NK-92 (cell line): Measurements from ENCODE around the gene ABHD1.
"Not testable (repeated sequence)": the region's sequence is repeated elsewhere in the genome, so short reads cannot be mapped to it uniquely, and the experiment has no call there.

Experiments used
- DNase-seq: peaks from one replicate; lab custom pipeline; 2025; ENCODE audit not compliant: unreplicated experiment; lab: John Stamatoyannopoulos, UW

The ABHD1 gene

GRCh38 chr2:27123302-27124150, at the start of gene ABHD1:
Gene ABHD1, plus strand, starts transcription at chr2:27123815. Its CDS starts 134 bp downstream, at chr2:27123949.
- DNase-seq = no peak

- no peak for DNase-seq
Observed at GRCh38 chr2:27074738-27075565, 48.7 kb upstream of the ABHD1 start.

- DNase-seq = not testable (repeated sequence)
Observed at GRCh38 chr2:27075566-27075871, 48.1 kb upstream of the ABHD1 start.

GRCh38 chr2:27076323-27076722, 47.3 kb upstream of the ABHD1 start:
- no peak for DNase-seq

GRCh38 chr2:27077231-27077630, 46.4 kb upstream of the ABHD1 start:
- DNase-seq = no peak

GRCh38 chr2:27078267-27079194, 45.1 kb upstream of the ABHD1 start, which contains the start of gene EMILIN1:
Gene EMILIN1, plus strand, starts transcription at chr2:27078615. Its CDS starts 451 bp downstream, at chr2:27079066.
- no peak for DNase-seq

- DNase-seq = no peak
Observed at GRCh38 chr2:27079233-27080139, 44.1 kb upstream of the ABHD1 start.

- no peak for DNase-seq
Observed at GRCh38 chr2:27080140-27080469, 43.5 kb upstream of the ABHD1 start.

- no peak for DNase-seq
Observed at GRCh38 chr2:27080603-27080936, 43.0 kb upstream of the ABHD1 start.

GRCh38 chr2:27081984-27082772, 41.4 kb upstream of the ABHD1 start:
- no peak for DNase-seq

- no peak for DNase-seq
Observed at GRCh38 chr2:27082773-27083409, 40.7 kb upstream of the ABHD1 start.

- DNase-seq = no peak
Observed at GRCh38 chr2:27083410-27084296, 40.0 kb upstream of the ABHD1 start.

GRCh38 chr2:27084297-27085061, 39.1 kb upstream of the ABHD1 start:
- DNase-seq = no peak

- no peak for DNase-seq
Observed at GRCh38 chr2:27085062-27085672, 38.4 kb upstream of the ABHD1 start.

GRCh38 chr2:27085673-27086089, 37.9 kb upstream of the ABHD1 start:
- no peak for DNase-seq

GRCh38 chr2:27086090-27086723, 37.4 kb upstream of the ABHD1 start:
- peak; percentile 75 for DNase-seq
